Measurements from ENCODE around the gene TP53I11. TPM values are rescaled to one million over a fixed set of nuclear protein-coding genes. Genes with fewer than 3 reads are reported as not detected.
A peak's percentile ranks its signal among the peaks of the same experiment; 100 is the strongest.

Gene TP53I11
- total RNA-seq, 2 experiments from 2014 or later, result 0.73 to 0.81 TPM

- Mint-ChIP-seq H3K4me3 (no peak overlapping the region), H3K4me1 (peaks cover 4% of the 10 kb centered on the region), H3K27me3 (no peaks in the 10 kb centered on the region), H3K27ac (no peak overlapping the region), H3K36me3 (ENCODE audit: low read depth) (no peaks in the 10 kb centered on the region), H3K9me3 (no peaks in the 10 kb centered on the region)
- ChIA-PET POLR2A (no interaction called here), CTCF (no interaction called here)
- no peak for DNase-seq
These were observed 41.1 kb downstream of the TP53I11 start for GRCh38 chr11:44909557-44909956.

- Mint-ChIP-seq H3K4me3 (no peak overlapping the region), H3K9me3 (no peaks in the 10 kb centered on the region), H3K36me3 (ENCODE audit: low read depth) (no peaks in the 10 kb centered on the region), H3K4me1 (peaks cover 4% of the 10 kb centered on the region), H3K27me3 (no peaks in the 10 kb centered on the region), H3K27ac (no peak overlapping the region)
- DNase-seq, result no peak
- POLR2A ChIA-PET, result no interaction called here
- CTCF ChIA-PET, result no interaction called here
These were observed 44.0 kb downstream of the TP53I11 start for GRCh38 chr11:44906649-44907048.

GRCh38 chr11:44905131-44905866 lies 45.4 kb downstream of the TP53I11 start:
- no peaks in the 10 kb centered on the region for H3K9me3 Mint-ChIP-seq
- POLR2A ChIA-PET, result no interaction called here
- CTCF ChIA-PET, result no interaction called here
- no peak overlapping the region for H3K4me3 Mint-ChIP-seq
- no peak overlapping the region for H3K27ac Mint-ChIP-seq
- no peak for DNase-seq
- no peaks in the 10 kb centered on the region for H3K4me1 Mint-ChIP-seq
- H3K27me3 Mint-ChIP-seq, result no peaks in the 10 kb centered on the region
- no peaks in the 10 kb centered on the region for H3K36me3 Mint-ChIP-seq (ENCODE audit: low read depth)

GRCh38 chr11:44904261-44905020 lies 46.2 kb downstream of the TP53I11 start:
- H3K4me3 Mint-ChIP-seq, result no peak overlapping the region
- no peaks in the 10 kb centered on the region for H3K27me3 Mint-ChIP-seq
- POLR2A ChIA-PET, result no interaction called here

GRCh38 chr11:44903518-44903917 lies 47.2 kb downstream of the TP53I11 start:
- no peaks in the 10 kb centered on the region for H3K27me3 Mint-ChIP-seq
- ChIA-PET CTCF (no interaction called here), POLR2A (no interaction called here)
- no peak overlapping the region for H3K4me3 Mint-ChIP-seq
- H3K27ac Mint-ChIP-seq, result no peak overlapping the region
- no peaks in the 10 kb centered on the region for H3K9me3 Mint-ChIP-seq
- no peak for DNase-seq
- no peaks in the 10 kb centered on the region for H3K4me1 Mint-ChIP-seq
- H3K36me3 Mint-ChIP-seq (ENCODE audit: low read depth), result peaks cover 4% of the 10 kb centered on the region

More at GRCh38 chr11:44904261-44905020, 46.2 kb downstream of the TP53I11 start:
- no peaks in the 10 kb centered on the region for H3K36me3 Mint-ChIP-seq (ENCODE audit: low read depth)
- no peaks in the 10 kb centered on the region for H3K4me1 Mint-ChIP-seq
- CTCF ChIA-PET, result no interaction called here
- H3K27ac Mint-ChIP-seq, result no peak overlapping the region
- no peaks in the 10 kb centered on the region for H3K9me3 Mint-ChIP-seq
- DNase-seq, result no peak

- no peak overlapping the region for H3K27ac Mint-ChIP-seq
These were observed 47.6 kb downstream of the TP53I11 start for GRCh38 chr11:44903035-44903434.

GRCh38 chr11:44901786-44902185 lies 48.9 kb downstream of the TP53I11 start:
- POLR2A ChIA-PET, result no interaction called here
- no peaks in the 10 kb centered on the region for H3K27me3 Mint-ChIP-seq
- no peak for DNase-seq

More at GRCh38 chr11:44903035-44903434, 47.6 kb downstream of the TP53I11 start:
- Mint-ChIP-seq H3K36me3 (ENCODE audit: low read depth) (peaks cover 4% of the 10 kb centered on the region), H3K9me3 (no peaks in the 10 kb centered on the region), H3K27me3 (no peaks in the 10 kb centered on the region), H3K4me1 (no peaks in the 10 kb centered on the region), H3K4me3 (no peak overlapping the region)
- ChIA-PET POLR2A (no interaction called here), CTCF (no interaction called here)
- DNase-seq, result no peak

GRCh38 chr11:44901120-44901633 lies 49.5 kb downstream of the TP53I11 start:
- Mint-ChIP-seq H3K27me3 (no peaks in the 10 kb centered on the region), H3K4me1 (no peaks in the 10 kb centered on the region), H3K9me3 (no peaks in the 10 kb centered on the region), H3K27ac (no peak overlapping the region), H3K4me3 (no peak overlapping the region), H3K36me3 (ENCODE audit: low read depth) (peaks cover 4% of the 10 kb centered on the region)
- CTCF ChIA-PET, result interaction anchor here (0.6 to 2.4 kb wide), 3 partner anchors 10 to 547 kb away, joined by 3 to 14 read pairs (median 3); no protein-coding TSS in a partner anchor
- POLR2A ChIA-PET, result no interaction called here
- DNase-seq, result no peak

More at GRCh38 chr11:44901786-44902185, 48.9 kb downstream of the TP53I11 start:
- Mint-ChIP-seq H3K4me1 (no peaks in the 10 kb centered on the region), H3K27ac (no peak overlapping the region), H3K9me3 (no peaks in the 10 kb centered on the region), H3K36me3 (ENCODE audit: low read depth) (peaks cover 4% of the 10 kb centered on the region), H3K4me3 (no peak overlapping the region)
- CTCF ChIA-PET, result interaction anchor here (1.2 to 2.4 kb wide), 2 partner anchors 10 to 280 kb away, joined by 3 to 14 read pairs; no protein-coding TSS in a partner anchor

GRCh38 chr11:44899959-44900358 lies 50.7 kb downstream of the TP53I11 start:
- Mint-ChIP-seq H3K4me3 (no peak overlapping the region), H3K36me3 (ENCODE audit: low read depth) (peaks cover 4% of the 10 kb centered on the region), H3K9me3 (no peaks in the 10 kb centered on the region), H3K27ac (no peak overlapping the region), H3K4me1 (no peaks in the 10 kb centered on the region), H3K27me3 (no peaks in the 10 kb centered on the region)
- POLR2A ChIA-PET, result no interaction called here
- CTCF ChIA-PET, result interaction anchor here (2.5 kb wide), 1 partner anchor 11 kb away, joined by 8 read pairs; no protein-coding TSS in a partner anchor
- DNase-seq, result peak; percentile 27

- POLR2A ChIA-PET, result no interaction called here
- Mint-ChIP-seq H3K36me3 (ENCODE audit: low read depth) (peaks cover 3% of the 10 kb centered on the region), H3K9me3 (no peaks in the 10 kb centered on the region), H3K27ac (no peak overlapping the region), H3K4me3 (no peak overlapping the region), H3K4me1 (no peaks in the 10 kb centered on the region), H3K27me3 (no peaks in the 10 kb centered on the region)
- CTCF ChIA-PET, result interaction anchor here (1.0 to 1.9 kb wide), 5 partner anchors 17 to 339 kb away, joined by 3 to 7 read pairs (median 4); no protein-coding TSS in a partner anchor
- peak; percentile 61 for DNase-seq
These were observed 56.7 kb downstream of the TP53I11 start for GRCh38 chr11:44893846-44894617.

- no peak for DNase-seq
- POLR2A ChIA-PET, result no interaction called here
- Mint-ChIP-seq H3K9me3 (no peaks in the 10 kb centered on the region), H3K4me3 (no peak overlapping the region), H3K27me3 (no peaks in the 10 kb centered on the region), H3K4me1 (no peaks in the 10 kb centered on the region), H3K36me3 (ENCODE audit: low read depth) (no peaks in the 10 kb centered on the region), H3K27ac (no peak overlapping the region)
- CTCF ChIA-PET, result interaction anchor here (1.9 kb wide), 1 partner anchor 118 kb away, joined by 6 read pairs; no protein-coding TSS in a partner anchor
These were observed 57.3 kb downstream of the TP53I11 start for GRCh38 chr11:44893308-44893822.

GRCh38 chr11:44892843-44893242 lies 57.8 kb downstream of the TP53I11 start:
- H3K36me3 Mint-ChIP-seq (ENCODE audit: low read depth), result no peaks in the 10 kb centered on the region
- no peaks in the 10 kb centered on the region for H3K9me3 Mint-ChIP-seq
- ChIA-PET CTCF (no interaction called here), POLR2A (no interaction called here)
- H3K27ac Mint-ChIP-seq, result no peak overlapping the region
- no peak for DNase-seq
- no peaks in the 10 kb centered on the region for H3K4me1 Mint-ChIP-seq
- no peak overlapping the region for H3K4me3 Mint-ChIP-seq
- H3K27me3 Mint-ChIP-seq, result no peaks in the 10 kb centered on the region
